Activated naive CD8-positive, alpha-beta T cell treated with anti-CD3 and anti-CD28 coated beads, Interleukin-2, amount 10 ng/mL, durations not matched to agents 7 days and 5 days (primary cell): Measurements from ENCODE around the gene MARCHF11. TPM values are rescaled to one million over a fixed set of nuclear protein-coding genes. Genes with fewer than 3 reads are reported as not detected.

Source experiments
- ATAC-seq: fragments of 150-1000 bp; cut with Tn5 transposase; one replicate; pipeline ENCODE4 v1.10.0; 2021; ENCODE audit warnings: low read depth, moderate library complexity
- POLR2A ChIA-PET: fragments of 350-600 bp; sonication (Branson Sonifier 250); formaldehyde crosslinking; loops from one replicate; lab custom pipeline; 2021; ENCODE audit warnings: antibody characterized with exemption; lab: Charles Lee
- DNase-seq: peaks from one replicate; pipeline ENCODE4 v3.0.0; 2021
- H3K27ac Mint-ChIP-seq: one replicate; pipeline ENCODE4 v1.8.0; 2022; ENCODE audit warnings: mild to moderate bottlenecking, mixed read lengths
- H3K27me3 Mint-ChIP-seq: one replicate; pipeline ENCODE4 v1.8.0; 2022; ENCODE audit warnings: mild to moderate bottlenecking, moderate library complexity, mixed read lengths
- H3K36me3 Mint-ChIP-seq: one replicate; pipeline ENCODE4 v1.8.0; 2021; ENCODE audit warnings: mild to moderate bottlenecking, mixed read lengths
- H3K4me1 Mint-ChIP-seq: one replicate; pipeline ENCODE4 v1.8.0; 2021; ENCODE audit warnings: mixed read lengths
- H3K4me3 Mint-ChIP-seq: one replicate; pipeline ENCODE4 v1.8.0; 2022; ENCODE audit warnings: mild to moderate bottlenecking, moderate library complexity, mixed read lengths
- H3K9me3 Mint-ChIP-seq: one replicate; pipeline ENCODE4 v1.8.0; 2021; ENCODE audit warnings: mixed read lengths
- total RNA-seq, 2 experiments: library from RNA; stranded (reverse); gene quantifications; one replicate each; pipeline ENCODE4 v1.2.3, GENCODE V29; 2021

The MARCHF11 gene
- total RNA-seq, 2 experiments from 2014 or later = not detected

GRCh38 chr5:16064135-16064893 lies 115.3 kb downstream of the MARCHF11 start:
- POLR2A ChIA-PET = no interaction called here
- Mint-ChIP-seq H3K36me3 (no peaks in the 10 kb centered on the region), H3K27ac (no peak overlapping the region), H3K4me1 (no peaks in the 10 kb centered on the region), H3K9me3 (peaks cover 6% of the 10 kb centered on the region), H3K27me3 (no peaks in the 10 kb centered on the region), H3K4me3 (no peak overlapping the region)
- DNase-seq = no peak
- ATAC-seq = no peak

- POLR2A ChIA-PET = no interaction called here
- no peaks in the 10 kb centered on the region for H3K4me1 Mint-ChIP-seq
- H3K27ac Mint-ChIP-seq = no peak overlapping the region
- no peak for DNase-seq
- no peak overlapping the region for H3K4me3 Mint-ChIP-seq
- H3K9me3 Mint-ChIP-seq = peaks cover 4% of the 10 kb centered on the region
- no peaks in the 10 kb centered on the region for H3K27me3 Mint-ChIP-seq
- ATAC-seq = no peak
- H3K36me3 Mint-ChIP-seq = no peaks in the 10 kb centered on the region
Observed at GRCh38 chr5:16061163-16061562, 118.4 kb downstream of the MARCHF11 start.

- Mint-ChIP-seq H3K4me3 (no peak overlapping the region), H3K27ac (no peak overlapping the region), H3K9me3 (peaks cover 4% of the 10 kb centered on the region), H3K36me3 (no peaks in the 10 kb centered on the region), H3K4me1 (no peaks in the 10 kb centered on the region), H3K27me3 (no peaks in the 10 kb centered on the region)
- DNase-seq (no peak), ATAC-seq (no peak)
- POLR2A ChIA-PET = no interaction called here
Observed at GRCh38 chr5:16057277-16057676, 122.3 kb downstream of the MARCHF11 start.

GRCh38 chr5:16051246-16051755 lies 128.3 kb downstream of the MARCHF11 start:
- H3K36me3 Mint-ChIP-seq = no peaks in the 10 kb centered on the region
- no peak for ATAC-seq
- H3K4me1 Mint-ChIP-seq = no peaks in the 10 kb centered on the region
- no peaks in the 10 kb centered on the region for H3K9me3 Mint-ChIP-seq
- no peak overlapping the region for H3K4me3 Mint-ChIP-seq
- no peak for DNase-seq
- H3K27ac Mint-ChIP-seq = no peak overlapping the region
- POLR2A ChIA-PET = no interaction called here
- no peaks in the 10 kb centered on the region for H3K27me3 Mint-ChIP-seq

- H3K9me3 Mint-ChIP-seq = no peaks in the 10 kb centered on the region
- H3K27ac Mint-ChIP-seq = no peak overlapping the region
- H3K27me3 Mint-ChIP-seq = no peaks in the 10 kb centered on the region
- POLR2A ChIA-PET = no interaction called here
- no peaks in the 10 kb centered on the region for H3K4me1 Mint-ChIP-seq
- DNase-seq = no peak
- H3K36me3 Mint-ChIP-seq = no peaks in the 10 kb centered on the region
- no peak for ATAC-seq
- H3K4me3 Mint-ChIP-seq = no peak overlapping the region
Observed at GRCh38 chr5:16050414-16050813, 129.2 kb downstream of the MARCHF11 start.

- H3K27me3 Mint-ChIP-seq = no peaks in the 10 kb centered on the region
- DNase-seq (no peak), ATAC-seq (no peak)
- no peak overlapping the region for H3K27ac Mint-ChIP-seq
- no peak overlapping the region for H3K4me3 Mint-ChIP-seq
- H3K36me3 Mint-ChIP-seq = no peaks in the 10 kb centered on the region
- H3K9me3 Mint-ChIP-seq = no peaks in the 10 kb centered on the region
- H3K4me1 Mint-ChIP-seq = no peaks in the 10 kb centered on the region
- POLR2A ChIA-PET = no interaction called here
Observed at GRCh38 chr5:16049761-16050160, 129.8 kb downstream of the MARCHF11 start.

GRCh38 chr5:16048132-16048531 lies 131.5 kb downstream of the MARCHF11 start:
- no peak overlapping the region for H3K4me3 Mint-ChIP-seq
- DNase-seq (no peak), ATAC-seq (no peak)
- no peak overlapping the region for H3K27ac Mint-ChIP-seq
- no peaks in the 10 kb centered on the region for H3K9me3 Mint-ChIP-seq
- H3K36me3 Mint-ChIP-seq = no peaks in the 10 kb centered on the region
- POLR2A ChIA-PET = no interaction called here
- no peaks in the 10 kb centered on the region for H3K4me1 Mint-ChIP-seq
- H3K27me3 Mint-ChIP-seq = no peaks in the 10 kb centered on the region

GRCh38 chr5:16043349-16043965 lies 136.1 kb downstream of the MARCHF11 start:
- POLR2A ChIA-PET = no interaction called here
- Mint-ChIP-seq H3K4me3 (no peak overlapping the region), H3K9me3 (no peaks in the 10 kb centered on the region), H3K36me3 (no peaks in the 10 kb centered on the region), H3K4me1 (no peaks in the 10 kb centered on the region), H3K27me3 (no peaks in the 10 kb centered on the region), H3K27ac (no peak overlapping the region)
- ATAC-seq = no peak
- DNase-seq = no peak

- Mint-ChIP-seq H3K4me3 (no peak overlapping the region), H3K9me3 (no peaks in the 10 kb centered on the region), H3K27me3 (no peaks in the 10 kb centered on the region), H3K36me3 (no peaks in the 10 kb centered on the region), H3K4me1 (no peaks in the 10 kb centered on the region), H3K27ac (no peak overlapping the region)
- ATAC-seq (no peak), DNase-seq (no peak)
- POLR2A ChIA-PET = no interaction called here
Observed at GRCh38 chr5:16037121-16037845, 142.3 kb downstream of the MARCHF11 start.

GRCh38 chr5:16034319-16035001 lies 145.1 kb downstream of the MARCHF11 start:
- Mint-ChIP-seq H3K27ac (no peak overlapping the region), H3K4me1 (no peaks in the 10 kb centered on the region), H3K4me3 (no peak overlapping the region), H3K9me3 (no peaks in the 10 kb centered on the region), H3K36me3 (no peaks in the 10 kb centered on the region), H3K27me3 (no peaks in the 10 kb centered on the region)
- DNase-seq = no peak
- POLR2A ChIA-PET = no interaction called here
- ATAC-seq = no peak

- ATAC-seq (no peak), DNase-seq (no peak)
- Mint-ChIP-seq H3K4me3 (no peak overlapping the region), H3K9me3 (no peaks in the 10 kb centered on the region), H3K27ac (no peak overlapping the region), H3K36me3 (no peaks in the 10 kb centered on the region), H3K27me3 (no peaks in the 10 kb centered on the region), H3K4me1 (no peaks in the 10 kb centered on the region)
- POLR2A ChIA-PET = no interaction called here
Observed at GRCh38 chr5:16033187-16033925, 146.2 kb downstream of the MARCHF11 start.

- H3K9me3 Mint-ChIP-seq = peaks cover 1% of the 10 kb centered on the region
- no peak overlapping the region for H3K4me3 Mint-ChIP-seq
- POLR2A ChIA-PET = no interaction called here
- no peaks in the 10 kb centered on the region for H3K36me3 Mint-ChIP-seq
- no peak overlapping the region for H3K27ac Mint-ChIP-seq
- DNase-seq (no peak), ATAC-seq (no peak)
- H3K27me3 Mint-ChIP-seq = no peaks in the 10 kb centered on the region
- H3K4me1 Mint-ChIP-seq = no peaks in the 10 kb centered on the region
Observed at GRCh38 chr5:16028708-16029107, 150.9 kb downstream of the MARCHF11 start.

GRCh38 chr5:16025681-16026080 lies 153.9 kb downstream of the MARCHF11 start:
- ATAC-seq (no peak), DNase-seq (no peak)
- no peak overlapping the region for H3K27ac Mint-ChIP-seq
- no peaks in the 10 kb centered on the region for H3K27me3 Mint-ChIP-seq
- H3K9me3 Mint-ChIP-seq = peaks cover 1% of the 10 kb centered on the region
- H3K36me3 Mint-ChIP-seq = no peaks in the 10 kb centered on the region
- no peaks in the 10 kb centered on the region for H3K4me1 Mint-ChIP-seq
- no peak overlapping the region for H3K4me3 Mint-ChIP-seq
- POLR2A ChIA-PET = no interaction called here
